HG02884 (cell line): Measurements from ENCODE around the gene ASCL3.
A peak's percentile ranks its signal among the peaks of the same experiment; 100 is the strongest.
"Not testable (repeated sequence)": the region's sequence is repeated elsewhere in the genome, so short reads cannot be mapped to it uniquely, and the experiment has no call there.

Source experiments
- ATAC-seq: cut with Tn5 transposase; IDR thresholded peaks from one replicate; pipeline ENCODE4 v1.9.1; 2021; ENCODE audit warnings: mild to moderate bottlenecking, moderate library complexity; ENCODE audit not compliant: unreplicated experiment

The ASCL3 gene, protein sequence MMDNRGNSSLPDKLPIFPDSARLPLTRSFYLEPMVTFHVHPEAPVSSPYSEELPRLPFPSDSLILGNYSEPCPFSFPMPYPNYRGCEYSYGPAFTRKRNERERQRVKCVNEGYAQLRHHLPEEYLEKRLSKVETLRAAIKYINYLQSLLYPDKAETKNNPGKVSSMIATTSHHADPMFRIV

DNA sequence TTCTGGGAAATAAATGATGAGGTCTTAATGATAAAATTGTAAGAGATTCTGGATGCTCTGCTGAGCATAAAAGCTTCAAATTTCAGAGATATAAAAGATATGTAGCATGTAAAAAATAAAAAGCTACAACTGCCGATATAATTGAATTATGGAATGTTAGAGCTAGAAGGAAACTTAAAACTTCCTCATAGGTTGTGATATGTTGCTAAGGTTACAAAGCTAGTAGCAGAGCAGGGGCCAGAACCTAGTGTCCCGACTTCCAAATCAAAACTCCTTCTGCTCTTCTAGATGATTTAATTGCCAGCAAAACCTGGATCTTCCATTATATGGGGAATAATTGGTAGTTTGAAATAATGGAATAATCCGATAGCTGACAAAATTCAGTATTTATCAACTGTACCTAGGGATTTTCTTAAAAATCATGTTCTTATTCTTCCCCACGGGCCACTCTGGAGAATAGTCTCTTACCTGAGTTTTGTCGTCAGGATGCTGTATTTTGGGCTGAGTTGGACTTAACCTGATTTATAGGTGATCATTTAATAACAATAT lies at the start of gene ASCL3:
Gene ASCL3 (minus strand): TSS at position 499 of the 549 bp plus-strand sequence. CDS start 4,855 bp downstream, outside the sequence.
- ATAC-seq = no peak

DNA sequence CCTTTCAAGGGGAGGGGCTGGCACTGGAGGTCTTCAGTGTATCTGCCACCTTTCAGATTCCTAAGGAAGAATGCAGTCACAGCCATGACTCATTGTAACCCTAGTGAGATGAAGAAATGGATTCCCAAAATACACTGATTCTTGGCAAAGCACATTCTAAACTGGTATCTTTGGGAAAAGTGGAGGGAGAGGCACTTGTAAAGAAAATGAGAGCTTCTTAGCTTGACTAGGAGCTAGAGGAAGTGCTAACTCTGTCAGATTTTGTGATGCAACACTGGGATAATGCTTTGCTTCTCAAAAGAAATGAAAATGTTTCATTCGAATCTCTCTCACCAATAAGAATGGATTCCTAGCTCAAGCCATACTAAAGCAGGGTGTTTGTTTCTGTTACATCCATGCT lies 46.6 kb upstream of the ASCL3 start:
- ATAC-seq = no peak

DNA sequence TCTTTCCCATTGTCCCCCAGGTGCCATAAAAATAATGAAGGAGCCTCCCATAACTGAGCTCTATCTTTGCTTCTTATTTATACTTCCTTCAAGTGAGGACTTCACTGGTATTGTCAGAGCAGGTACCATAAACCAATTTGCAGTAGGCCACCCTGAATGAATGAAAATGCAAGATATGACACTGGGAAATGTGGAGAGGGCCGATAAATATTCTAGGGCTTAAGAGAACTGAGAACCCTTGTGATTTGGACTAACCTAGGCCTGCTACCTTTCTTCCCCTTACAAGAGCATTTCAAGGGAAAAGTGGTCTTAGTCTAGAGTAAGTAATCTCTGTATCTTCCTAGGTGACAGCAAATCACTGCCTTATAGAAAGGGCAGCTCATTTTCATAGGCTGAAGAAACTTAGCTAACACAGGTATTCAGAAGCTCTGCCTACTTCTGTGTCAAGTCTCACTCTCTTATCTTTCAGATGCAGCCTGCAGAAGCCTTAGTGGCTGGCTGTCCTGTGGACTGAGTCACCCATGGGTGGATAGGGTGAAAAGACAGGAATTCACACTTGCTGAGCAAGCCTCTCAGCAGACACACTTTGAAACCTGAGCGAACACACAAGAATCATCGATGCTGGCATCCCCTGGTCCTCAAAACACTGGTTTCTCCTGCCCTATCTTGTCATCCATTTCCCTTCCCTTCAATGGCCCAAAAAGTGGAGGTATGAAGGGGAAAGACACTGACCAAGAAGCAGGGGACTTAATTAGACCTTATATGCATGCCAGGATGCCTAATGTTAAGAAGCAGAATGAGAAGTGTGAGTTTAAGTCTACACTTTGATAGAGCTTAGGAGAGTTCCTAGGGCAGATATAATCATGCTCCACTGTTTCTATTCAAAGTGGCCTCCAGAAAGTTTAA lies 45.8 kb upstream of the ASCL3 start:
- ATAC-seq = no peak

DNA sequence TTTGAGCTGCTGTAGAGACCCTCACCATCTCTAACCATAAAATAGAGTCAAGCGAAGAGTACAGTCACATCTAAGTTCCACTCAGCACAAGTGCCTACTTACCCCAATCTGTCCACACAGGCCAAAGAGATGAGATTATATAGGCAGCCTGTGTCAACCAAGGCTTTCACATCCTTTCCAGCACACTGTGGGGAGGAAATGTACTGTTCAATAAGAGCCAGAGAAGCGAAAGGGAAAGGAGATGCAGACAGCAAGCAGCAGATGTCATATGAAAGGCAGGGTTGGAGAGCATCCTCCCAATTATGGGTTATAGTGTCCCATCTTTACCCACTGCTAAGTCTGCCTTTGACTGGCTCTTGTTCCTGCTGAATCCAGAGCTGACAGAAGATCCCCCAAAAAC lies 44.6 kb upstream of the ASCL3 start:
- no peak for ATAC-seq

DNA sequence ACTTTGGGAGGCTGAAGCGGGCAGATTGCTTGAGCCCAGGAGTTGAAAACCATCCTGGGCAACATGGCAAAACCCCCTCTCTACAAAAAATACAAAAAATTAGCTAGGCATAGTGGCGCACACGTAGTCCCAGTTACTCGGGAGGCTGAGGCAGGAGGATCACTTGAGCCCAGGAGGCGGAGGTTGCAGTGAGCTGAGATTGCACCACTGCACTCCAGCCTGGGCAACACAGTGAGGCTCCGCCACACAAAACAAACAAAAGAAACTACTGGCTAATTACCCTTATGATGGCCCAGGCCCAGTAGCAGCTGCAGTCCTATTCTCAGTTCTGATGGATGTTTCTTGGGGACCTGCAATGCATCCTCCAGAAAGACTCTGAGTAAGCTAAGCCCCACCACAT lies 44.0 kb upstream of the ASCL3 start:
- not testable (repeated sequence) for ATAC-seq

DNA sequence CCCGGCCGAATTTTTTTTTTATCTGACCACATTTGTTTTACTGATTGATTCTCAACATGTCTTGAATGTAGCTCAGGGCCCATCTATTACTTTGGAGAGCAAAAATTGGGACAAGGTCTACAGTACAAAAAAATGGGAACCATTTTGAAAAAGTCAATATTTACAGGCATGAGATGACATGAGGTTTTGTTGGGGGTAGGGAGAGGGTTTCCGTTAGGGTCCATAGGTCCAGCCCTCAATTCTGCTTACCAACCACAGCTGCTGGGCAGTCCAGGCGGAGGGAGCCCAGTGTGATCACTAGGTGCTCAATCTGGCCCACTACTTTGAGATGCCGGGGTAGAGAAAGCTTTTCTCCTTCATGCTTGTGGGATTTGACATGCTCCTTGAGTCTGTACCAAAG lies 42.6 kb upstream of the ASCL3 start:
- no peak for ATAC-seq

DNA sequence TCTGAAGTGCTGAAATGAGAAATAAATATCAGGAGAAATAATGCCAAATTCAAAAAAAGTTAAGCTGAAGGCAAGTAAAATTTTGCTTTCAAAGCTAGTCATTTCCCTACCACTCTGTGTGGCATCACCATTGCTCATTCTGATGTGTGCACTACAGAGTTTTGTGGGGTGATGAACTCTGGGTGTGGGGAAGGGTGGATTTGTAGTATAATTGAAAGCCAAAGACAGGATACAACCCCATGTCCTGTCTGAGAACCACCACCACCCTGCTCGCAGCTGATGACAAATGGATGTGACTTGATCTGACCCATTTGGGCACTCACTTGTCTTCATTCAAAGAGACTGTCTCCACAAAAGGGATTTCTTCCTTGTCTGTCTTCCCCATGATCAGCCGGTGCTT lies 40.7 kb upstream of the ASCL3 start:
- ATAC-seq = no peak

DNA sequence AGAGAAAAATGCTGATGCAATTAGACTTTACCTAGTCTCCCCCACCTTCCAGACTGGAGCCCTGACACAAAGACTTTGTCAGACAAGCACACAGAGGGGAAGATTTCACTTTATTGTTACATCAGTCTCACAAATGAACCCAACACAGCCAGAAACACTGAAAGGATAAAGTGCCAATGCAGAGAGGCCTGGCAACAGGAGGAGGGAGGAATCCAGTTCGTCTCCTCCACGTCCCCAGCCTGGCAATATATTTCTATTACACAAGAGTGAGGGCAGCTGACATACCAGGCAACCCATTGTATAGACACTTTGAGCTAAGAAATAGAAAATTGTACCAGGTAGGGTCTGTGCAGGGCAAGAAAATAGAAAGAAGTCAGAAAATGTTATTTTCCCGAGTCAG lies 37.7 kb upstream of the ASCL3 start:
- no peak for ATAC-seq

DNA sequence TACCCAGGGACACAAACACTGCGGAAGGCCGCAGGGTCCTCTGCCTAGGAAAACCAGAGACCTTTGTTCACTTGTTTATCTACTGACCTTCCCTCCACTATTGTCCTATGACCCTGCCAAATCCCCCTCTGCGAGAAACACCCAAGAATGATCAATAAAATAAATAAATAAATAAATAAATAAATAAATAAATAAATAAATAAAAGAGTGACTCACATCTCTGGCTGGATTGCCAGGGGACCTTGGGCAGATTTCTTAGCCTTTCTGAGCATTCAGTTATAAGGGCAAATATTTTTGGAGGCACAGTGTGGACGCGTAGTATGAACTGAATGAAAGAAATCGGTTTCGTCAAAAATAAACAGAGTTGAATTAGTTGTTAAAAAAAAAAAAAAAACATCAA lies 36.5 kb upstream of the ASCL3 start:
- not testable (repeated sequence) for ATAC-seq

DNA sequence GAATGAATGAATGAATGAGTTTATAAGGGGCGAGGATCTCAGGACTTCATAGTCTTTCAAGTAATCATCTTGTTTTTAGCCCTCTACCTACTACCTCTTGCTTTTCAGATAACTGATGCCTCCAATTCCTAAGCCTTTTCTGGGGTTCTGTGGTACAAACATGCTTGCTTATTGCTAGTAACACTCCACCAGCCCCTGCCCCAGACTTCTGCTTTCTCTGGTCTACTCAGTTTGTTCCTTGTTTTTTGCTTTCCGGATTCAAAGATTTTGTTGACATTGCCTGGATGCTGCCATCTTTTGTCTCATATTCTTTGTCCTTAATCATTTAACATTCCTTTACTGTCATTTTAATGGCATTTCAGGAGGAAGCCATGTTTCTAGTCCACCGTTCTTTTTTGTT lies 30.3 kb upstream of the ASCL3 start:
- ATAC-seq = no peak

DNA sequence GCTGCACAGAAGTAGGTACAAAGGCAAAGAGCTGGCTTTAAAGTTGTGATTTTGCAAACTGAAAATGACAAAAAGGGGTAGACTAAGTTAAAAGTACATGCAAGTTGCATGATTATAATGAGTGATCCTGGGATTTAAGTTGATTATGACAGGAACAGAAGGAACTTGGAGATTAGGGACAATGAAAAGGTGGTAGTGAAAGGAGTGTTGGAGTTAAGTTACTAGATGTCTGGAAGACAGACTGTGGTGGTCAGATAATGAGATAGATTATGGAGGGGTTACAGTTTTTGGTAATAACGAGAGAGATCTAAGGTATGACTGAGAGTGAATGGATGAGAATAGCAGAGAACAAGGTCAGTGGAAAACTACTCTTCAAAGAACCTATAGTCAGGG lies 29.1 kb upstream of the ASCL3 start:
- ATAC-seq = no peak

DNA sequence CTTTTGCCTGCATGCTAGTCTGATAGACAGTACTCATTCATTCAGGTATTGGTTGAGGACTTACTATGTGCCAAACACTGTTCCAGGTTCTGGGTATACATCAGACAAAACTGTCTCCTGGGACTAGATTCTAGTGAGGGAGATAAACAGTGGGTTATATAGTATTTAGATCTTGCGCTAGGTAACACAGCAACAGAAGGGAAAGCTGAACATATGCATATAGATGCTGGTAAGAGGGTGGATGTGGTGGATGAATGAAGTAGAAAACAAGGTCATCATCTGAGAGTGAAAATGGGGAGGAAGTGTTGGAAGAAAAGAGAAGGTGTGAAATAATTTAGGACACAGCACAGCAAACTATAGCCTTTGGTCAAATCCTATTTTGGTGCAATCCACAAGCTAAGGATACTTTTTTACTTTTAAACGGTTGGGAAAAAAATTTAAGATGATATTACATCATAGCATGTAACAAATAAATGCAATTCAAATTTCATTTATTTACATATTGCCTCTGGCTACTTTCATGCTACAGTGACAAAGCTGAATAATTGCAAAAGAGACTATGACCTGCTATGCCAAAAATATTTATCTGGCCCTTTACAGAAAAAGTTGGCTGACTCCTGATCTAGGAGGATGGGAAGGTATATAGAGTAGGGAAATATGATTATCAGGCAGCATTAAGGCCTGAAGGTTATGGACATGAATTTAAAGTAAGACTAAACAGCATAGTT lies 28.5 kb upstream of the ASCL3 start:
- no peak for ATAC-seq

DNA sequence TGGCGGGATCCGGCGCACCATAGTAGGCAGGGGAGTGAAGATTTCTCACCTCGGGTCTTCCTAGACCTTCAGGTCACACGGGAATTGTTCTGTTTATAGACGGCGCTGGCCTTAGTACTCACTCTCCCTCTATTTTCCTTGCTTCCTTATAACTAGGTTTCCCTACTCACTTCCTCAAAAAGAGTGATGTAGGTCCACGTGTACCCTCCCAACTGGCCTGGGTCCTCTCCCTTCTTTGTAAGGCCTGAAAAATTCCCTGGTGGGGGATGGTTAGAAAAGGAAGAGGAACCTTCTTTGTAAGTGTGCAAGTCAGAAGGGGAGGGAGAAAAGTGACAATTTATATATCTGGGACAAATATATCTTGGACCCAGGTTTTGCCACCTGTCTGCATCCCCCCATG lies 24.4 kb upstream of the ASCL3 start:
- ATAC-seq = no peak

DNA sequence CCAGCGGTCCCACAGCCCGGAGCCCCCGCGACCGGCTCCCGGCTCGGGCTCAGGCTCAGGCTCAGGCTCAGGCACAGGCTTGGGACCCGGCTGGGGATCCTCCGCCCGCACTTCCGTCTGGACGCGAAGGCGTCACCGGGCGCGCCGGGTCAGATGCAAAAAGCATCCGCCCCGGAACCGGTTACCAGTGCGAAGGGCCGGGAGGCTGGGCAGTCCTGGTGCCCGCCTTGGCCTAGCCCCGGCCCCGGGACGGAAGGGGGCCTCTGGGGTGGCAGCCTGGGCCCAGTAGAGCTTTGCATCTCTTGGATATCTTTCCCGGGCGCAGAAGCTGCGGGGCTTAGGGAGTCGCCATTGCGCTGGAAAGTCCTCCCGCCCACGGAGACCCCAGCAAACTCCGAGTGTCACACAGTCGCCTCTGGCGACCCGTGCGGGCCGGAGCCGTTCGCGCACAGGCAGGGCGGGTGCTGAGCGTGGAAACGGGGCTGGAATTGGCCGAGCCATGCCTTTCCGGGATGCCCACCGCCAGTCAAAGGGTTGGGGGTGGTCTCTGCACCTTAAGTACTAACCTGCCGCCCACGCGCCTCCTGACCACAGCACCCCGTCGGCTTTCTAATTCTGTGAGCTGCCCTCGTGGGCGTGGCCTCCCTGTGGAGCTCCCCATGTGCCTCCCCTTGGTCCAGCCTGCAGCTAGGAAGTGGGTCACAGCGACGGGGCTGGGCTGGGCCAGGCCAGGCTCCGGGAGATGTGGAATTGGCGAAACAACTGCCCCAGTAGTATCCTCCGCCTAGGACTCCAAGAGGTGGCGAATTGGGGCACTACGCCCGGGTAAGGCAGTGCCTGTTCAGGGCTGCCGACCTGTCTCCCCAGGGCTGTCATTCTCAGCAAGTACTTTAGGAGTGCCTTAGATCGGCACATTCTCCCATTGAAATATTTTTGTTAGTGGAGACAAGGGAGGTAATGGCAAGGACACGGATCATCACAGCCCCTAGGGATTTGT lies 21.8 kb upstream of the ASCL3 start, which contains the start of gene TMEM9B:
Gene TMEM9B (minus strand): TSS at position 119 of the 997 bp plus-strand sequence. CDS start 129 bp downstream, outside the sequence.
- ATAC-seq = peak; percentile 80

DNA sequence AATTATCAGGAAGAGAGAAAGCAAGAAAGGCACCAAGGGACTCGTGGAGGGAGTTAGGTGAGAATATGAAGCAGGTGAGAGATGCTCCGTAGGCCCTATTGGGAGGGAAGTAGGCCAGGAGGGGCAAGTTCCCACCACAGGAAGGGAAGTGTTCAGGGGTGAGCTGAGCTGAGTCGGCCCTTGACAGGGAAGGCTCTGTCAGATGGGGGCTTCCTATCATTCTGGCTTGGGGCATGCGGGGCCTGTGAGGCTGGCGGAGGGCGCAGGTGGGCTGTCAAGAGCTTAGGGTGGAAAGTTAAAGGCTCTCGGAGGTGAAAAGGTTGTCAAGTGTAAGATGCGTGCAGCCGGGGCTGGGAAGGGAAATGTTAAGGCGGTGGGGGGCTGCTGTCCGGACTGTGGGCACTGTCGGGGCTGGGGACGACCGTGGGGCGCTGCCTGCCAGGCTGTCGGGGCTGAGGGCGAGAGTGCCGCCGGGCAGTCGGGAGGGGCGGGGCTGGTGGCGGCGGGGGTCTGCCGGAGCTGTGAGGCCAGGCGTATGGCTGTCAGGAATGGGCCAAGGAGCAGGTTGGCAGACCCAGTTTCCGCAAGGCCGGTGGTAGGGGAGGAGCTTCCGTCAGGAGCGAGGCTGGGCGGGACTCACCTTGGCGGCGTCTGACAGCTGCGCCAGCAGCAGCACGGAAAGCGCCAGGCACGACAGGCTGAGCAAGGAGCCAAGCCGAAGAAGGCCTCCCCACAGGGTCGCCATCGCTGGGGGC lies 20.9 kb upstream of the ASCL3 start:
- ATAC-seq = peak; percentile 58

DNA sequence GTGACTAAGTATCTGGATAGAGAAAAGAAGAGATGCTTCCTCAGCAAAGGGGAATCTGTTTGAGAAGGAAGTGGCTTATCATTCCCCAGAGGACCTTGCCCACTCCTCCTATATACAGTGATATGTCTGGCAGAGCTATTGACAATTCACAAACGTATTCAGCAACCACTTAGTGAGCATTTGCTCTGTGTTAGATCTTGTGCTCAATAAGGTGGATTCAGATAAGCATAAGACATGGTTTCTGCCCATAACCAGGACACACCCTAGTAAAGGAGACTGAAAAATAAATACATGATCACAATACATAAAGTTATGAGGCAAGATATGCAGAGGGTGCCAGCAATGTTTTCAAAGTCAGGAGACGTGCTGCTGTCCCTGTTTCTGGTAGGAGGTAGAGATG lies 20.0 kb upstream of the ASCL3 start:
- no peak for ATAC-seq

DNA sequence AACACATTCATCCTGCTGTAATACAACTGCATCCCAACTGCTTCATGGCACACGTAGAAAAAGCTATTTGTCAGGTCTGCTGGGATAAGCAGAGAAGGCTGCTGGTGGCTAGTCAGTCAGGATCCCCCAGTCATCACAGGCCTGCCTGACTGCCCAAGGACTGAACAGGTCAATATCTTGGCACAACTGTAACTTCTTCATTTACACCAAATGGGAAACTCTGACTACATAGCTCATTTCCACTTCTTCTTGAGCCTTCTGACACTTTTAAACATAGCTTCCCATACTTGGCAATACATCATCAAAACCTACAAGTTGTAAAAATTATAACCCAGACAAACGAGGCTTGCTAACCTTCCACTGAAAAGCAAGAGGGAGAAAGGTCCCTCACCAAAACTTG lies 18.6 kb upstream of the ASCL3 start:
- no peak for ATAC-seq

DNA sequence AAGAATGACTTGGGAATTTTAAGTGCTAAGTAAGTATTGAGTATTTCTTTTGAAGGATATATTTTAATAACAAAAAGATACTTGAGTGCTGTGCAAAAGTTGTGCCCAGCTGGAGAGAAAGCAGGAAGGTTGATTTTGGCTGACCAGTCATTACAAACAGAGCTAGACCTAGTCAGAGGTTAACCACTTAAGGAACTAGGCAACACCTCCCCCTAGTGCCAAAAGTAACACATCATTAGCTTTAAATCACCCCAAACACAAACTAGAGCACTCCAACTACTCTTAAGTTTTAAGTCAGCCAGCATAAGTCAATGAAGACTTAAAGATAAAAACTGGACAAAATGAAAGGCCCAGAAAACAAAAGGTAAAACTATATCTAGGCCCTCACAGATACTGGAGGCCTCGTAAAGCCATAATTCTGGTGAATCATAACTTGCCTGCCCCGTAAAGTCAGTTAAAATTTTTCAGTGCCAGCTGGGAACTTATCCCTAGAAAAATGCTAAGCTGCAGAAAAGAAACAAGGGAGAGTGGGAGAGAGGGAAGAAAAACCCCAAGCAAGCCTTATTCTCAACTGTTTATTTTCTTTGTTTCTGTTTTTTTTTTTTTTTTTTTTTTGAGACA lies 16.8 kb upstream of the ASCL3 start:
- peak; percentile 37 for ATAC-seq

DNA sequence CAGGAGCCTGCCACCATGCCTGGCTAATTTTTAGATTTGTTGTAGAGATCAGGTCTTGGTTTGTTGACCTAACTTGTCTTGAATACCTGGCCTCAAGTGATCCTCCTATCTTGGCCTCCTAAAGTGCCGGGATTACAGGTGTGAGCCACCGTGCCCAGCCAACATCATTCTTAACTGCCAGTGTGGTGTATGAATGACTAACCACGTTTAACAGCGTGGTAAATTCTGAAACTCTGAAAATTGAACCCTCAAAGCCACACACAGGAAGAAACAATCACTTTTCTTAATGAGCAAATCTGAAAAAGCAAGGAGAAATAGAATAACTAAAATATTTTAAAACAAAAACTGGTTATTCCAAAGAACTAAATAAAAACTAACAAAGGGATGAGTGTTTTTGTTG lies 14.0 kb upstream of the ASCL3 start:
- ATAC-seq = no peak
